Smooth muscle cell (in vitro differentiated cells): ENCODE measurements around the gene ZNF184. TPM values are rescaled to one million over a fixed set of nuclear protein-coding genes. Genes with fewer than 3 reads are reported as not detected.

Experiments
- DNase-seq: peaks from one replicate; lab custom pipeline; 2025; ENCODE audit not compliant: unreplicated experiment; lab: John Stamatoyannopoulos, UW
- H2AFZ ChIP-seq: fragments of 200-600 bp; sonication (generic); 2 replicates; pipeline ENCODE4 v1.6.0; 2016; ENCODE audit warnings: antibody characterized with exemption, low read depth, mild to moderate bottlenecking
- H3F3A ChIP-seq: fragments of 200-600 bp; sonication (generic); 2 replicates; pipeline ENCODE4 v1.6.0; 2017; ENCODE audit warnings: antibody characterized with exemption, low read depth
- H3K27ac ChIP-seq: fragments of 200-600 bp; sonication (generic); 2 replicates; pipeline ENCODE4 v1.5.1; 2016; ENCODE audit warnings: low read depth, mild to moderate bottlenecking
- H3K27me3 ChIP-seq: fragments of 200-600 bp; sonication (generic); 2 replicates; pipeline ENCODE4 v1.6.1; 2016; ENCODE audit warnings: low read depth, mild to moderate bottlenecking
- H3K36me3 ChIP-seq: fragments of 200-600 bp; sonication (generic); 2 replicates; pipeline ENCODE4 v1.5.1; 2016; ENCODE audit warnings: low read depth
- H3K4me1 ChIP-seq: fragments of 200-600 bp; sonication (generic); 2 replicates; pipeline ENCODE4 v1.5.1; 2016; ENCODE audit warnings: low read depth
- H3K4me2 ChIP-seq: fragments of 200-600 bp; sonication (generic); 2 replicates; pipeline ENCODE4 v1.6.0; 2016; ENCODE audit warnings: mild to moderate bottlenecking
- H3K4me3 ChIP-seq: fragments of 200-600 bp; sonication (generic); 2 replicates; pipeline ENCODE4 v1.5.1; 2016; ENCODE audit warnings: mild to moderate bottlenecking
- H3K79me2 ChIP-seq: fragments of 200-600 bp; sonication (generic); 2 replicates; pipeline ENCODE4 v1.6.0; 2016; ENCODE audit warnings: low read depth, mild to moderate bottlenecking
- H3K9ac ChIP-seq: fragments of 200-600 bp; sonication (generic); 2 replicates; pipeline ENCODE4 v1.6.0; 2016; ENCODE audit warnings: low read depth
- H3K9me3 ChIP-seq: fragments of 200-600 bp; sonication (generic); replicated peaks from 2 replicates; pipeline ENCODE4 v1.5.1; 2016; ENCODE audit warnings: low read depth
- H4K20me1 ChIP-seq: fragments of 200-600 bp; sonication (generic); 2 replicates; pipeline ENCODE4 v1.6.0; 2016; ENCODE audit warnings: low read depth
- CTCF ChIP-seq: fragments of 200-600 bp; sonication (generic); IDR thresholded peaks from 2 replicates; pipeline ENCODE4 v1.5.1; 2017; ENCODE audit warnings: borderline replicate concordance, mild to moderate bottlenecking, antibody characterized with exemption; ENCODE audit not compliant: insufficient read depth, poor library complexity, severe bottlenecking
- WGBS: methylation state at CpG from one replicate; pipeline ENCODE4 v1.1.7; 2016; ENCODE audit warnings: low lambda C conversion rate; 5-methylcytosine and 5-hydroxymethylcytosine counted together
- polyA plus RNA-seq: library from polyadenylated mRNA; unstranded; fragments of >200 nt; fragmentation: Nextera tagmentation; extraction: Ambion mirVana; gene quantifications from 2 replicates; pipeline ENCODE4 v1.2.1, GENCODE V29; 2016
- total RNA-seq: library from RNA; depleted of rRNA; stranded (reverse); fragments of >200 nt; gene quantifications from 2 replicates; pipeline ENCODE4 v1.2.3, GENCODE V29; 2014

The ZNF184 gene
- total and polyA plus RNA-seq, 2 experiments from 2014 or later: 7.8 to 9.9 TPM

- no peak for TF ChIP-seq CTCF
- no peak for DNase-seq
- WGBS: 4% methylated on average over 13 of the region's 13 CpGs
Observed at GRCh38 chr6:27472182-27472616, 706 bp downstream of the ZNF184 start.

GRCh38 chr6:27471365-27472115 lies 1.4 kb downstream of the ZNF184 start:
- peak overlapping the region; percentile 91 for H3K4me2 ChIP-seq
- peaks cover 17% of the 10 kb centered on the region for H3K36me3 ChIP-seq
- H3K9me3 ChIP-seq: no peaks in the 10 kb centered on the region
- H3K27ac ChIP-seq: peak overlapping the region; percentile 73
- H3K4me1 ChIP-seq: peaks cover 14% of the 10 kb centered on the region
- peaks cover 29% of the 10 kb centered on the region for H3K79me2 ChIP-seq
- 64% methylated on average over 6 of the region's 6 CpGs for WGBS
- no peaks in the 10 kb centered on the region for H3F3A ChIP-seq
- TF ChIP-seq CTCF: no peak
- H3K9ac ChIP-seq: peak overlapping the region; percentile 82
- H2AFZ ChIP-seq: peak overlapping the region; percentile 60
- H3K4me3 ChIP-seq: peak overlapping the region; percentile 64
- H3K27me3 ChIP-seq: no peaks in the 10 kb centered on the region
- H4K20me1 ChIP-seq: no peaks in the 10 kb centered on the region
- no peak for DNase-seq

More at GRCh38 chr6:27472182-27472616, 706 bp downstream of the ZNF184 start:
- Histone ChIP-seq H3K4me1 (peaks cover 14% of the 10 kb centered on the region), H2AFZ (peak overlapping the region; percentile 60), H3K27me3 (no peaks in the 10 kb centered on the region), H3F3A (no peaks in the 10 kb centered on the region), H3K9me3 (no peaks in the 10 kb centered on the region), H3K4me3 (peak overlapping the region; percentile 64), H3K27ac (peak overlapping the region; percentile 73), H3K9ac (peak overlapping the region; percentile 82), H3K4me2 (peak overlapping the region; percentile 91), H4K20me1 (no peaks in the 10 kb centered on the region), H3K79me2 (peaks cover 29% of the 10 kb centered on the region), H3K36me3 (peaks cover 11% of the 10 kb centered on the region)

GRCh38 chr6:27470023-27470422 lies 2.9 kb downstream of the ZNF184 start:
- WGBS: 87% methylated on average over 2 of the region's 2 CpGs

More at GRCh38 chr6:27470023-27470422, 2.9 kb downstream of the ZNF184 start:
- Histone ChIP-seq H3K27ac (no peak overlapping the region), H2AFZ (no peak overlapping the region), H3K4me2 (peak overlapping the region; percentile 91), H3F3A (no peaks in the 10 kb centered on the region), H3K9me3 (no peaks in the 10 kb centered on the region), H3K4me3 (no peak overlapping the region), H3K4me1 (peaks cover 14% of the 10 kb centered on the region), H3K9ac (no peak overlapping the region), H4K20me1 (no peaks in the 10 kb centered on the region), H3K36me3 (peaks cover 22% of the 10 kb centered on the region), H3K27me3 (no peaks in the 10 kb centered on the region), H3K79me2 (peaks cover 29% of the 10 kb centered on the region)
- no peak for TF ChIP-seq CTCF
- no peak for DNase-seq
